Kidney tubule cell (primary cell): Measurements from ENCODE around the gene SPTAN1.
"Not testable (repeated sequence)": the region's sequence is repeated elsewhere in the genome, so short reads cannot be mapped to it uniquely, and the experiment has no call there.

Experiments used
- DNase-seq: peaks from one replicate; pipeline ENCODE4 v3.0.0-alpha.2; 2018; ENCODE audit warnings: low spot score

The SPTAN1 gene

GRCh38 chr9:128632486-128632885 is 80.1 kb downstream of the SPTAN1 start:
- DNase-seq, result no peak

GRCh38 chr9:128633057-128633456 is 80.7 kb downstream of the SPTAN1 start:
- DNase-seq, result no peak

- DNase-seq, result no peak
Measured at GRCh38 chr9:128633601-128634000, 81.2 kb downstream of the SPTAN1 start.

GRCh38 chr9:128634111-128634510 is 81.7 kb downstream of the SPTAN1 start:
- DNase-seq, result no peak

GRCh38 chr9:128634651-128635262 is 82.4 kb downstream of the SPTAN1 start:
- no peak for DNase-seq

DNA sequence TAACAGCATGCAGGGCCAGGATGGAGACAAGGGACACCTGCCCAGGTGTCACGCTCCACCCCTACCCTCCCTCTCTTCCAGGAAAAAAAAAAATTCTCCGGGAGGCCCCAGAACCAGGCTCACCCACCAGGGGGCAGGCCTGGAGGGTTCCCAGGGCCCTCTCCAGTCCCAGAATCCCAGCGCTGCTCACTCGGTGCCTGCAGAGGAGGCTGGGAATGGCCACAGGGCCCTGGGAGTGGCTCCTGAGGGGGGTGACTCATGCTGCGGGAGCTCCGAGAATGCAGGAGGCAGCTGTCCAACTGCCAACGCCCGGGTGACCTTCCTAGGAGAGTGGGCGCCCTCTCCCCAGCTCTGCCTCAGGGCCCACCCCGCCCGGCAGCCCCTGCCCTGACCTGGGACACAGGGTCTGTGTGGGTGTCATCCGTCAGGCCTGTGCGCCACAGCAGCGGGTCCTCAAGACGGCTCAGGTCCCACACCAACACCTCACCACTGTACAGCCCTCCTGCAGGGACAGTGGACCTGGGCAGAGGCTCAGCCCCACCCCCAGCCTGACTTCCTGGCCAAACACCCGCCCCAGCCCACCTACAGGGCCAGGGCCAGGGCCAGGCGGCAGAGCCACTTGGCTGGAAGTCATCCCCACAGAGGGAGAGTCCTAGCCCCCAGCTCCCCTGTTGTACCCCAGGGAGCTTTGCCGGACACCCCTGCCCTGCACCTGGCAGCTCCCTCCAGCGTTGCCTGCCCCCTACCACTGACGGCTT is 83.1 kb downstream of the SPTAN1 start:
- DNase-seq, result peak; percentile 99

- peak; percentile 83 for DNase-seq
Measured at GRCh38 chr9:128636024-128636390, 83.6 kb downstream of the SPTAN1 start.

GRCh38 chr9:128636556-128637530 is 84.5 kb downstream of the SPTAN1 start:
- no peak for DNase-seq

DNA sequence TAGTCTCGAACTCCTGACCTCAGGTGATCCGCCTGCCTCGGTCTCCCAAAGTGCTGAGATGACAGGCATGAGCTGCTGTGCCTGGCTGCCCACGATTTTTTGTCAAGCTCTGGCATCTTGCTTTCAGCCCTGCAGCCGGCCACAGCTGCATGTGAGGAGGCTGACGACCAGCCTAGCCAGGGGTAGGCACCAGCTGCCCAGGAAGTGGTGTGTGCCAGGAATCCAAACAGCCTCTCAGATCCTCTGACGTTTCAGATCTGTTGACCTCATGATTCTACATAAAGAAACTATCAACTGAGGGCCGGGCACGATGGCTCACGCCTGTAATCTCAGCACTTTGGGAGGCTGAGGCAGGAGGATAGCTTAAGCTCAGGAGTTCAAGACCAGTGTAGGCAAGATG is 85.3 kb downstream of the SPTAN1 start:
- DNase-seq, result no peak

DNA sequence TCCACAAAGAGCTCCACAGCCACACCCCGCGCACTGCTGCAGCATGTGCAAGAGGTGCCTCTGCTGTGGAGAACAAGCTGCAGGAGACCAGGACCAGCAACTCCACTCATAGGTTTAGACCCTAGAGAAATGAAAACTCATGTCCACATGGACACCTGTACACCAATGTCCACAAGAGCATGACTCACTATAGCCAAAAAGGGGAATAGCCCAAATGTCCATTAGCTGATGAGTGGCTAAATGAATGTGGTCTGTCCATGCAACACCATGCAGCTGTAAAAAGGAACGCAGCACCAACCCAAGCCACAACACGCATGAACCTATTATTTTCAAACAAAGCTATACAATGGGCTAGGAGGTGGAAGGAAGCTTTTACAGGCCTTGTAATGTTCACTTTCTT is 86.2 kb downstream of the SPTAN1 start:
- DNase-seq, result no peak

- no peak for DNase-seq
Measured at GRCh38 chr9:128640603-128641002, 88.2 kb downstream of the SPTAN1 start.

DNA sequence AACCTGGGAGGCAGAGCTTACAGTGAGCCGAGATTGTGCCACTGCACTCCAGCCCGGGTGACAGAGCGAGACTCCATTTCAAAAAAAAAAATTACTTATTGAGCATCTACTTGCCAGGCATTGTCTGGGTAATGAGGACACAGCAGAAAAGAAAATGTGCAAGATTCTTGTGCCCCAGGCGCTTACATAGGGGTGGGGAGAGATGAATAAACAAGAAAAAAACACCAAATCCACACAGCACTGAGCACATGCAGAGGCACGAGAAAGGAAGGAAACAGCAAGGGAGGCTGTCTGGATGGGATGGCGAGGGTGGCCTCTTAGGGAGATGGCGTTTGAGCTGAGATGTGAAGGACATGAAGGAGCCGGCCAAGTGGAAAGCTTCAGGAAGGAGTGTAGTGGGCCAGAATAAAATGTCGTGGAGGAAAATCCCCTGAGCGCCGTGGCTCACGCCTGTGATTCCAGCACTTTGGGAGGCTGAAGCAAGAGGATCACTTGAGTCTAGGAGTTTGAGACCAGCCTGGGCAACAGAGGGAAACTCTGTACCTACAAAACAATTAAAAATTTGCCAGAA is 90.4 kb downstream of the SPTAN1 start:
- no peak for DNase-seq

DNA sequence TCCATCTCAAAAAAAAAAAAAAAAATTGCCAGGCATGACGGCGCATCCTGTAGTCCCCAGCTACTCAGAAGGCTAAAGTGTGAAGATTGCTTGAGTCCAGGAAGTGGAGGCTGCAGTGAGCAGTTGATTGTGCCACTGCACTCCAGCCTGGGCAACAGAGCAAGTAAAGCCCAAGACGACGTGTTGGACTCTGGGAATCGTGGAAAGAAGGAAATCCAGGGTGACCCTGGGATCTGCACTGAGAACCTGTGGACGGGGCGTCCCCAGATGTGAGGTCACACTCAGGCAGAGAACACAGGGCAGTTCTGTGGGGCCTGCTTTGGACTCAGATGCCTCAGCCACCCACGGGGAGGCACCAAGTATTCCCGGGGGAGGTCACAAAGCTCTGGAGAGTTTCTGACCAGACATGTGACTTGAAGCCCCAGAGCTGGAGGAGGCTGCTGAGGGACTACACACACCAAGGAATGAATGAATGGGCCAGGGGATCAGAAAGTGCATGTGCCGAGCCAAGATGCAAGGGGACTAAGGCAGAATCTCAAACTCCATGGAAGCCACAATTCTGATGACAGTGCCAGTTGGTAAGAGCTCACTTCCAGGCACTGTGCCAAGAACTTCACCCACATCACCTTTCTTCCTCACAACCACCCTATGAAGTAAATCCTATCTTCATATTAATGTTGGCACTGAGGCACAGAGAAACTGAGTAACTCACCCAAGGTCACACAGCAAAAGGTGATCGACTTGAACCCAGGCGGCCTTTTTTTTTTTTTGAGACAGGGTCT is 91.3 kb downstream of the SPTAN1 start:
- DNase-seq, result peak; percentile 39

DNA sequence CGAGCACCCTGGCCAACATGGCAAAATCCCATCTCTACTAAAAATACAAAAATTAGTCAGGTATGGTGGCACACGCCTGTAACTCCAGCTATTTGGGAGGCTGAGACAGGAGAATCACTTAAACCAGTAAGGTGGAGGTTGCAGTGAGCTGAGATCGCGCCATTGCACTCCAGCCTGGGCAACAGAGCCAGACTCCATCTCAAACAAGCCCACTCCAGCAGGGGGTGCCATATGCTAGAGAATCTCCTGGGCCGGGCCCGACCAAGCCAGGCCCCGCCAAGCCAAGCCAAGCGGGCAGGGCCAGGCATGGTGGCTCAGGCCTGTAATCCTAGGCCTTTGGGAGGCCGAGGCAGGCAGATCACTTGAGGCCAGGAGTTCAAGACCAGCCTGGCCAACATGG is 95.8 kb downstream of the SPTAN1 start:
- DNase-seq, result not testable (repeated sequence)

- no peak for DNase-seq
Measured at GRCh38 chr9:128651798-128652197, 99.4 kb downstream of the SPTAN1 start.

- no peak for DNase-seq
Measured at GRCh38 chr9:128653908-128654307, 101.5 kb downstream of the SPTAN1 start.

- no peak for DNase-seq
Measured at GRCh38 chr9:128654481-128654880, 102.1 kb downstream of the SPTAN1 start.

DNA sequence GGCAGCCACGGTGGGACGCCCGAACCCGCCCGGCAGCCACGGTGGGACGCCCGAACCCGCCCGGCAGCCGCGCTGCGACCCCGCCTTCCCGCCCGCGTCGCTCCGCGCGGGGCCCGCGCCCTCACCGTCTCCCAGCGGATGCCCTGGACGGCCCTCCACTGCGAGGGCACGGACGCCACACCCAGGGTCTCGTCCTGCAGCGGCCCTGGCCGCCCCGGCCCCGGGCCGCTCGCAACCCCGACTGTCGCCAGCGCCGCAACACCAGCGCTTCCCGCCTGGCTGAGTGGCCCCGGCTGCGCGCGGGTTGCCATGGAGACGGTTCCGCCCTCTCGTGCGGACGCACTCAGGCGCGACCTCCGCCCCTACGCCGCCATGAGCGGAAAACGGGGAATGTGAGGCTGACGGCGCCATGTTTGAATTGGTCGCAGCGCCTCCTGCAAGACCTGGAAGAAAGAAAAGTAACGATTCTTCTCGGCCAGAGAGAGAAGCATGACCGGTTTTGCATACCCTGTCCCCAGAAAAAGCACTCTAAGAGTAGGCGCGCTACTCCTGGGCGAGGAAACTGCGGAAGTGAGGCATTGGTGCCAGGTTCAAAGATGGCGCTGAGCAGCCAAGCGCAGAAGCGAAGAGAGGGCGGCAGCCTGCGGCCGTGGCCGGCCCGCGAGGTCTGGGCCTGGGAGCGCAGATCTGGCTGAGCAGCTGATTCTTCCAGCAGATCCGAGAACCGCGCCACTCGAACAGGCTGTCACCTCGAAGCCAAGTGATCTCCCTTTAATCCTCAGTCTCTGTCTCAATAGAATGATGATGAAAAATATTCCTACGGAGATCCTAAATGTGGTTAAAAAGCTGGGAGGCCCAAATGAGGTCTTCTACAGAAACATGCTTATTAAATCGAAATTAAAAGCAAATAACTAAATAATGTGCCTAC is 104.3 kb downstream of the SPTAN1 start, which contains the start of gene DYNC2I2:
DYNC2I2 (minus strand) TSS at position 432 of the 928 bp plus-strand sequence; CDS start at position 311, 121 bp downstream.
- peak; percentile 85 for DNase-seq

DNA sequence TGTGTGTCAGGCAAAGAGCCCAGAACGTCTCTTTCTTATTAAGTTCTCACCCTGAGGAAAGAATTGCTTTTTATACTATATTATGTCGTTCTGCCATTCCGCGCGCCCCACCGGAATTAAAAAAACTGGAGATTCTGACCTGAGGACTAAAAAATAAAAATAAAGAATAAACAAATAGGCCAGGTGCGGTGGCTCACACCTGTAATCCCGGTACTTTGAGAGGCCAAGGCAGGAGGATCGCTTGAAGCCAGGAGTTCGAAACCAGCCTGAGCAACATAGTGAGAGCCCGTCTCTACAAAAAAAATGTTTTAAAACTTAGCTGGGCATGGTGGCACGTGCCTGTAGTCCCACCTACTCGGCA is 104.9 kb downstream of the SPTAN1 start:
- no peak for DNase-seq

GRCh38 chr9:128657796-128658195 is 105.4 kb downstream of the SPTAN1 start:
- no peak for DNase-seq
